Measurements from ENCODE around the gene PRKCE. TPM values are rescaled to one million over a fixed set of nuclear protein-coding genes. Genes with fewer than 3 reads are reported as not detected.

The PRKCE gene
- total RNA-seq, 1 experiment from 2014 or later = 4.4 TPM

DNA sequence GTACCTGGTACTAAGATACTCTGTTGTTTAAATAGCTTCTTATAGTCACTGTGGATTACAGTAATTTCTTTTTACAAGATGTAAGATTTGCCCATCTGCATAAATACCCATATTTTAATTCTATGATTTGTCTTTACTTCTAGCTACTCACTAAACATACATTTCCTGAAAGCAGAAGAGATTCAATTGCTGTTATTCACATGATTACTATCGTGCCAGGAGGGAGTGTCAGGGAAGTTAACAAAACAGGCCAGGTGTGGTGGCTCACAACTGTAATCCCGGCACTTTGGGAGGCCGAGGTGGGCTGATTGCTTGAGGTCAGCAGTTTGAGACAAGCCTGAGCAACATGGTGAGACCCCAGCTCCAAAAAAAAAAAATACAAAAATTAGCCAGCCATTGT is 33.8 kb downstream of the PRKCE start:
- Histone ChIP-seq H3K27me3 (replicated peaks; ENCODE audit: control insufficient read depth, insufficient read depth, low read length) (no peaks in the 10 kb centered on the region), H3K4me3 (ENCODE audit: low read depth, low read length) (no peak overlapping the region), H3K4me1 (peaks cover 11% of the 10 kb centered on the region), H3K9me3 (no peaks in the 10 kb centered on the region), H3K36me3 (ENCODE audit: control insufficient read depth, insufficient read depth, low read length) (no peaks in the 10 kb centered on the region)
- Mint-ChIP-seq H3K27ac (ENCODE audit: unreplicated experiment) (no peak overlapping the region), H3K27me3 (ENCODE audit: insufficient read depth, unreplicated experiment) (no peaks in the 10 kb centered on the region), H3K4me1 (ENCODE audit: low read depth, unreplicated experiment) (no peaks in the 10 kb centered on the region), H3K36me3 (ENCODE audit: insufficient read depth, unreplicated experiment) (no peaks in the 10 kb centered on the region), H3K4me3 (ENCODE audit: unreplicated experiment) (no peak overlapping the region), H3K9me3 (ENCODE audit: unreplicated experiment) (no peaks in the 10 kb centered on the region)
- BruUV-seq (replicated peaks) = no TSS peak
- ChIA-PET CTCF (interaction anchor here (0.7 kb wide), 1 partner anchor 910 kb away, joined by 3 read pairs; no protein-coding TSS in a partner anchor), POLR2A (no interaction called here)
- intact Hi-C loops (cut with micrococcal nuclease; ENCODE audit: unreplicated experiment) = no loop called here
- no peak for TF ChIP-seq CTCF (IDR thresholded peaks at IDR 0.05; ENCODE audit: insufficient read depth in 1 of 2, low read depth in 1 of 2, low read length in 1 of 2, severe bottlenecking in 1 of 2, unreplicated experiment in 1 of 2)
- no peak for DNase-seq

- Histone ChIP-seq H3K27me3 (replicated peaks; ENCODE audit: control insufficient read depth, insufficient read depth, low read length) (no peaks in the 10 kb centered on the region), H3K36me3 (ENCODE audit: control insufficient read depth, insufficient read depth, low read length) (no peaks in the 10 kb centered on the region), H3K9me3 (no peaks in the 10 kb centered on the region), H3K4me1 (peaks cover 7% of the 10 kb centered on the region), H3K4me3 (ENCODE audit: low read depth, low read length) (no peak overlapping the region)
- no peak overlapping the region for H3K27ac Mint-ChIP-seq (ENCODE audit: unreplicated experiment)
- no peaks in the 10 kb centered on the region for H3K27me3 Mint-ChIP-seq (ENCODE audit: insufficient read depth, unreplicated experiment)
- CTCF ChIA-PET = no interaction called here
- H3K4me1 Mint-ChIP-seq (ENCODE audit: low read depth, unreplicated experiment) = no peaks in the 10 kb centered on the region
- no TSS peak for BruUV-seq (replicated peaks)
- no peak overlapping the region for H3K4me3 Mint-ChIP-seq (ENCODE audit: unreplicated experiment)
- H3K36me3 Mint-ChIP-seq (ENCODE audit: insufficient read depth, unreplicated experiment) = no peaks in the 10 kb centered on the region
- no peaks in the 10 kb centered on the region for H3K9me3 Mint-ChIP-seq (ENCODE audit: unreplicated experiment)
- TF ChIP-seq CTCF (IDR thresholded peaks at IDR 0.05; ENCODE audit: insufficient read depth in 1 of 2, low read depth in 1 of 2, low read length in 1 of 2, severe bottlenecking in 1 of 2, unreplicated experiment in 1 of 2) = no peak
- intact Hi-C loops (cut with micrococcal nuclease; ENCODE audit: unreplicated experiment) = no loop called here
- no peak for DNase-seq
- POLR2A ChIA-PET = no interaction called here
Measured at GRCh38 chr2:45687964-45688363, 36.5 kb downstream of the PRKCE start.

DNA sequence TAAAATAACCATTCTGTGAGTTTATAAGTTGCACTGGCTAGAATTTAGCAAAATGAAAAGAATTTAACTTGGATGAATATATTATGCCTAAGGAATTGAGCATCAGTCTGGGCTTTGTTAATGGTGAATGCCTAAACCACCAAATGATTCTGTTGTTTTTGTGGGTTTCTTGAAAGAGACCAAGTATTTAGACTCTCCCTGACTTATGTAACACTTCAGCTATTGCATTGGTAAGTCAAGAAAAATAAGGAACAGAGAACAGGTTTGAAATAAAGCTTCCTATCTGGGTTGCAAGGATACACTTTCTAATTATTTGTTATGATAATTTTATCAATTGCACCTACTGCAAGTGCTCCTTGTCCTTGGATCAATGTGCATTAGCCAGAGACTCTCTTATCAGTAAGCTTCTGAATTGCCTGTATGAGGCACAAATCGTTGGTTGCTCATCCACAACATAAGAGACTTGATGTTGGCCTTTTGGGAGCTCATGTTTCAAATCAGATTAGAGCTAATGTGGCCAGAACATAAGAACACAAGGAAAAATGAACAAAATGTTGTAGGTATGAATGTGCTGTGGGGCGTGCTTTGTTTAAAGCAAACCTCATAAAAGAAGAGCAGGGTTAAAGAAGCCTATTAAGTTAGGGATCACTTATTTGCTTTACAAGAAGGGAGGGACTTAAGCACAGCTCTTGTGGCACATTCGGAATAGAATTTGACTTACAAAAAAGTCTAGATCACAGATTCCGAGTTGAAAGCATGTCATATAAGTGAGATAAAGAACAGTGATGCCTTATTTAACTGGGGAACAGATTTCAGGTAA is 37.2 kb downstream of the PRKCE start:
- no TSS peak for BruUV-seq (replicated peaks)
- no peaks in the 10 kb centered on the region for H3K4me1 Mint-ChIP-seq (ENCODE audit: low read depth, unreplicated experiment)
- no peak overlapping the region for H3K4me3 ChIP-seq (ENCODE audit: low read depth, low read length)
- no peaks in the 10 kb centered on the region for H3K36me3 ChIP-seq (ENCODE audit: control insufficient read depth, insufficient read depth, low read length)
- no peak for TF ChIP-seq CTCF (IDR thresholded peaks at IDR 0.05; ENCODE audit: insufficient read depth in 1 of 2, low read depth in 1 of 2, low read length in 1 of 2, severe bottlenecking in 1 of 2, unreplicated experiment in 1 of 2)
- ChIA-PET POLR2A (no interaction called here), CTCF (no interaction called here)
- DNase-seq = no peak
- intact Hi-C loops (cut with micrococcal nuclease; ENCODE audit: unreplicated experiment) = no loop called here
- H3K4me3 Mint-ChIP-seq (ENCODE audit: unreplicated experiment) = no peak overlapping the region
- H3K9me3 ChIP-seq = no peaks in the 10 kb centered on the region
- H3K9me3 Mint-ChIP-seq (ENCODE audit: unreplicated experiment) = no peaks in the 10 kb centered on the region
- H3K27ac Mint-ChIP-seq (ENCODE audit: unreplicated experiment) = no peak overlapping the region
- no peaks in the 10 kb centered on the region for H3K27me3 ChIP-seq (replicated peaks; ENCODE audit: control insufficient read depth, insufficient read depth, low read length)
- H3K36me3 Mint-ChIP-seq (ENCODE audit: insufficient read depth, unreplicated experiment) = no peaks in the 10 kb centered on the region
- H3K27me3 Mint-ChIP-seq (ENCODE audit: insufficient read depth, unreplicated experiment) = no peaks in the 10 kb centered on the region
- H3K4me1 ChIP-seq = peaks cover 7% of the 10 kb centered on the region

All from Caco-2 (cell line).